ENCODE data around the gene ERBB4.
"Not testable (repeated sequence)": the region's sequence is repeated elsewhere in the genome, so short reads cannot be mapped to it uniquely, and the experiment has no call there.

The ERBB4 gene

DNA sequence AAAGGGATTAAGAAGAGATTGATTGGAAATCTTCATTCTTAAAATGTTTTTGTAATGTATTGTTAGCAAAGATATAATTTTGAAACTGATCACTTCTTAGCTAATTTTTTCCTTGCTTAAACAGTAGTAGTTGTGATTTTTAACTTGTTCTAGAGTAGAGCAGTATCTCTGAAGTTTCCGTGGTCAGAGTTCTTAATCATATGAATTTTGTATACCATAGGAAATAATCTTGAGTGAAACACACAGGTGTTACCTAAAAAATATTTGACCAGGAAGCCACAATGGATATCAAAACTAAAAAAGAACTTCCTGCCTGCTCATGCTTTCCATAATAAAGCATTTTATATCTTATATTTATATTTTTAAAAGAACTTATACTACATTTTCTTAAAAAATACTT lies 907.1 kb downstream of the ERBB4 start:
- DNase-seq, result no peak

DNA sequence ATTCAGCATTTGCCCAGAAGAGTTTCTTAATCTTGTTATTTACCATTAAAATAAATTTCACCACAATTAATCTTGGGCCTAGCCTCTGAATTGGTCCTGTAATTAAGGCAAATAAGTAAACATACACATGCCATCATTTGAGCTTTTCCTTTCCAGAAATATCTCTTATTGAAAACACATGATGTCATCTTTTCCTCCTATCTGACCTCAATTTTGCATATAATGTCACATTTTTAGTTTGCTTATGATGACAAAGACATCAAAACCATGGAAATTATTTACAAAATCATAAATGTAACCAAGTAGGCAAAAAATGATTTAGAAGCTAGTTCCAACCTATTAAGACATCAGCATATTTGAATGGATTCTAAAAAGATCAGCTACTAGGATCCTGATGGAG lies 915.5 kb downstream of the ERBB4 start:
- no peak for DNase-seq

DNA sequence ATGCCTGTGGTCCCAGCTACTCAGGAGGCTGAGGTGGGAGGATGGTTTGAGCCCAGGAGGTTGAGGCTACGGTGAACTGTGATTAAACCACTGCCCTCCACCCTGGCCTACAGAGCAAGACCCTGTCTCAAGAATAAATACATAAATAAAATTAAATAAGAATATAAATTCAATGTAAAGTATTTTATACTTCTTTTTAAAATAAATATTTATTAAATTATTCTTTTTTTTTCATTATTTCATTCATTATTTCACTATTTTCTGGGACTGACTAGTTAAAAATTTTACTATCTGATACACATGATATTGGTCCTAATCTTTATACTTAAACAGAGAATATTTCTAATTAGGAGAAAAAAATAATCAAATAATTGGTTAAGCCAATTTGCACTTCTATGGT lies 917.6 kb downstream of the ERBB4 start:
- DNase-seq, result no peak

DNA sequence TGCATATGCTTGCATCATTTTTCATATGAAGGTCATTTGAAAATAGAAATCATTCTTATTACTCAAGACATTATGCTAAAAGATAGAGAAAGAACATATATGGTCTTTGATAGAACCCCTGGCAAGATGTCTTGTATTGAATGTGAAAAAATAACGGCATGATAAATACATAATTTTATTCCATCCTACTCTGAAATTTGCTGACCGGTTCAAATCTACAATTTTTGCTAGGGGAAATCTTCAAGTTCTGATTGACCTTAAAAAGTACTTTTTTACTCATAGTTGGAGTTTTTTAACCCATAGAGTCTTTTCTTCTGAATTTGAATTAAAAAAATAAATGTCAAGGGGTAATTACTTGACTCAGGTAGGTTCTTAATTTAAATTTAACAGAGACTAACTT lies 920.8 kb downstream of the ERBB4 start:
- DNase-seq, result no peak

DNA sequence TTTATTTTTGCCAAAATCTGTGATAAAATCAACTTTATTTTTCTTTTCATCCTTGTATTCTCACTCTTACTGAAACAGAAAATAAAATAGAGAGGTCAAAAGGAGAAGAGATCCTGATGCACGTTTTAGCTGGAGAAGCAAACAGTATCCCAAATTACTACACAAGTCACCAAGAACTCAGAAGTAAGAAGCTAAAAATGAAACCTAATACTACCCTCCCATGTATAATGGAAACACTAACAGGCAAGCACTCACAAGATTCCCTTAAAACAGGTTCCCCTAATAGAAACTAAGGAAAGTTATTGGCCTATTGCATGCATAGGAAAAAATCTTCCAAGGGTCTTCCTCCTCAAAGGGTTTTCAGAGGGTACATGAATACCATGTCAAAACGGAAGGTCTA lies 927.0 kb downstream of the ERBB4 start:
- DNase-seq, result no peak

DNA sequence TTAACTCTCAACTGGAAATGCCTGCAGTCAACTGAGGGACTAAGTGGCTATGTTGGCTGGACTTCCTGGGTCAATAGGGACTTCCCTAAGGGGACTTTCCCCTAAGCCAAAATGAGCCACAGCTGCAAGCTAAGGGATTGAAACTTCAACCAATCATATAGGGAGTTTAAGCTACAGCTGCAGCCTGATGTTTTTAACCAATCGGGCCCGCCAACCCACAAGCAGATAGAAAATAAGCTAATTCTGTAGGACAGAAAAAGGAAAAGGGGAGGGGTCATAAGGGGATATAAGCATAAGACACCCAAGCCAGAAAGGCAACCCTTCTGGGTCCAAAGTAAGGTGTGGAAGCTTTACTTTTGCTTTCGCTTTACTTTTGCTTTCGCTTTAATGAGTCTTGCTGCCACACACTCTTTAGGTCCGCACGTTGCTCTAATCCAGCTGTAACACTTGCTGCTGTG lies 927.5 kb downstream of the ERBB4 start:
- DNase-seq, result no peak

DNA sequence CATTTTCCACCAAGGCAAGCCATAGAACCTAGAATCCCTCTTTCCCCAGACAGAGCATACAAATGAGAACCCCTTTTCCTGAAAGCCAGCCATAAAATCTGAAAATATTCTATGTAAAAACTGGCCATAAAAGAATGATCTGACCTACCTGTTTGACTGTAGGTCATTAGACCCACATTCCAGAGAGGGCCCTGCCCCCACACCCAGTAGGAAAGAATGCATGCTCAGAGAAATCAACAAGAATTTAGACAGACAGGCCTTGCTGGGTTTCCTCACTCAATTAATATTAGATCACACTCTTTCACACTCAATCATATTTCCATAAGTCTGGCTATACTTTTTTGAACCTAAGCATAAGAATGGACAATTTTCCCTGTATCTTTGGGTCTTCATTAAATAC lies 929.5 kb downstream of the ERBB4 start:
- DNase-seq, result no peak

DNA sequence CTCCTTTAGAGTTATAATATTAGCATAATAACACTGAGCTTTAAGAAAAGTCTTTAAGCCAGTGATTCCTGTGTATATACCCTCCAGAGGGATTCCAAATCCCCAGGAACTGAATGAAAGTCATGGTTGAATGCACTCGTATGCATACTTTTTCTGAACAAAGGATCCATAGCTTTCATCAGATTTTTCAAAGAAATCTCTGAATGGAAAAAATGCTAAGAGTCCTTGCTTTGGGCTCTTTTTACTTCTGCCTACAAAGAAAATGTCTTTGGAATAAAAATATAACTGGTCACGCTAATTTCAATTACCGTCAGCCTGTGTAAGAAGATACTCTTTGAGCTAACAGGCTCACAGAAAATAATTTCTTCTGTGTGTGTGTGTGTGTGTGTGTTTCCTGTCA lies 939.5 kb downstream of the ERBB4 start:
- no peak for DNase-seq

DNA sequence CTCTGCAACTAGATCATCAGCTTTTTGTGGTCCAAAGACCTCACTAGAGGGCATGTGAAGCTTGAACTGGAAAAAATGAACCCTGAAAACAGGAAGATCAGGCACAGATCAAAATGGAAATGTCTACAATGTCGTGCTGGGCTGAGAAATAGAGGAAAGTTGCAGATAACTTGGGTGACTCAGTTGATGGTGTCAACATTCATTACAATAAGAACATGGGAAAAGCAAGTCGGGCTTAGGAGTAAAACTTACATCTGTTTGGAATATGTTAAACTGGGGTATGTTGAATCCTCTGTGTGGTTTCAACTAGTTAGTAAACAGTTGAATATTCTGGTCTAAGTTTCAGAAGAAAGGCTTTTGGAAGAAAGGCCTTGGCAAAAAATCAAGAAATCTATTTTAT lies 940.4 kb downstream of the ERBB4 start:
- DNase-seq, result no peak

DNA sequence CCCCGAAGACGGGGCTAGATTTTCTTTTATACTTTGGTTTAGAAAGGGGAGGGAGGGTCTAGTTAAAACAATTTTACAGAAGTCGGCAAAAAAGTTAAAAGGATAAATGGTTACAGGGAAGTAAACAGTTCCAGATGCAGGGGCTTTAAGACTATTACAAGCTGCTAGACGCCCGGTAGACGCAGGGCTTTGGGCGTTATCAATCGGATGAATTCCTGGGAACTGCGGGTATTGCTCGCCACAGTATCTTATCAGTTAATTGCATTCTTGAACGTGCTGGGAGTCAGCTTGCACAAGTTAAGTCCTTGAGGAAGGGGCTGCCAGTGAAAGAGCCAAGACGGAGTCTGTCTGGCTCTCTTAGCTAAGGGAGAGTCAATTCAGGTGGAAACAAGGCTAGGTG lies 946.6 kb downstream of the ERBB4 start:
- not testable (repeated sequence) for DNase-seq

DNA sequence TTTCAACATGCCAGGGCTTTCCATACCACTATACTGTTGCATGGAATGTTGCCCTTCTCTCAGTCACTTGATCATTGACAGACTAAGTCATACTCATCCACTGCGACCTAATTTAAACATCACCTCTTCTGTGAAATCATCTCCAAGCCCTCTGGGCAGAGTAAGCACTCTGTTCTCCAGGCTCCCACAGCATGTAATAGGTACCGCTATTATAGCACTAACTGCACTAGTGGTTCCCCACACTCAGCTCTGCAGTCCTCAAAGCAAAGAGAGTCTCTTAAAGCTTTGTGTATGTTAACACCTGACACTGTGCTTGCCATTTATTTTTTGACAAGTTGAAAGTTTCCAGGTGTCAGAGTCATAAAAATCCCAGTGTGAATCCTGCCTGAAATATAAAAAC lies 947.2 kb downstream of the ERBB4 start:
- no peak for DNase-seq

DNA sequence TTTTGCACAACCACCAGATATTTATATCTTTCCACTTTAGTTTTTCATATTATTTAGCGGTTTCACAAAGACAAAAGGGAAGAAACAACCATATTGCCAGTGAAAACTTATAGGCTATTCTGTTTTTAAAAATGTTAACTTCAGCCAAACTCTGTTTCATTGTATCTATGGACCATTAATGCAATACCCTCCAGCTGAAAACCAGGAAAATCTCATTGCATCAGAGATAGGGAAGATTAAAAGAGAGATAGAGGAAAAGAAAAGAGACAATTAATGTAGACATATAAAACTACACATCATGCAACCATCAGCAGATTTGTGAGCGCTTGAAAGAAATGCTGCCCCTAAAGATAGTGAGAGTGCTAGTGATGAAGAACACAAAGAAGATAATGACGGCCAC lies 970.2 kb downstream of the ERBB4 start:
- DNase-seq, result no peak

DNA sequence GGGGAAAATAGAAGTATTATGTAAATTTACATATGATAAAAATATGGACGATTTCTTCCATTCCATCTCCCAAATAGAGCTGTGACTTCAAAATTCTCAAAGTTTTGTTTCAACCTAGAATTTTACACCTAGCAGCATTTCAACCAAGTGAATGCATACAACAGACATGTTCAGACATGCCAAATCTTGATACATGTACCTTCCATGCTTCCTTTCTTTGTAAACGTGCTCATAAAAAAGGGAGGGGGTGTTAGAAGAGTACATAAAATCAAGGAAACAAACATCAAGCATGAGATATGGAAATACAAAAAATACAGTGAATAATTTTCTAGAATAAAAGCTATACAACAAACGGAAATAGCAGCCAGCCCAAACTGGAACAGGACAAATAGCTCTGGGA lies 974.2 kb downstream of the ERBB4 start:
- no peak for DNase-seq

DNA sequence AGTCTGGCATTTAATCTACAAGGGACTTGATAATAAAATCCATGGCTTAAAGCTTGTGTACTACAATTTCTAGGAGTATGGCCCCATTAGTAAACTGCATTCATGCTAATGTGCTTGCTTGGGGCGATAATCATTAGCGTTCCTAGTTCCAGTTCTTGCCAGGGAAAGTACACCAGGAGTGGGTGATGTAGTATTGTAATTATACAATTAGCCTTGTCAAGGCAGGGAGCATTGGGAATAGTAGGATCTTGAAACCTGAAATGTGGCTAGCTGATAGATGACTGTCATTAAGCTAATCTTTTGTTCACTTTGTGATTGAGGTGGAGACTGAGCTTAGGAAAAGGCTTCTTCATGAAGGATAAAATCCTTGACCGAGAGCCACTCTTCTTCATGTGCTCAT lies 993.0 kb downstream of the ERBB4 start:
- no peak for DNase-seq

DNA sequence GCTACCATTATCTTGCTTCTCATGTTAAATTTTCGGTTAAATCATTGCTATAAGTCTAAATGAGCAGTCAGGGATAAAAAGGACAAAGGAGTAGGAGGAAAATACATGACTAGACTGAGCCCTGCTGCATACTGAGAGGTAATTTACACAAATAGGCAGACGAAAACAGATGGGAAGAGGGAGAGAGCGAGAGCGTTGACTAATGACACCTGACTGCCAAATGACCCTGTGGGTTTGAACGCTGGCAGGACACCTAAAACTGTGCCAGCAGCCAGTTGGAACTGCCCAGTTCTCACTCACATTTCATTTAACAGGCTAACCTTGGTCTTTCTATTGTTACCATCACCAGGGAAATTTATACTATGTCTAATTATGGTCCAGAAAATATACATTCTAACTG lies 1004.0 kb downstream of the ERBB4 start:
- peak in 5 of 56 donors; percentile 0 to 4 (median 1) for DNase-seq

DNA sequence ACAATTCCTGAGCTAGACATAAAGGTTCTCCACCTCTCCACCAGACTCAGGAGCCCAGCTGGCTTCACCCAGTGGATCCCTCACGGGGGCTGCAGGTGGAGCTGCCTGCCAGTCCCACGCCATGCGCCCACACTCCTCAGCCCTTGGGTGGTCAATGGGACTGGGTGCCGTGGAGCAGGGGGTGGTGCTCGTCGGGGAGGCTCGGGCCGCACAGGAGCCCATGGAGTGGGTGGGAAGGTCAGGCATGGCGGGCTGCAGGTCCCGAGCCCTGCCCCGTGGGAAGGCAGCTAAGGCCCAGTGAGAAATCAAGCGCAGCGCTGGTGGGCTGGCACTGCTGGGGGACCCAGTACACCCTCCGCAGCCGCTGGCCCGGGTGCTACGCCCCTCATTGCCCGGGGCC lies 1014.4 kb downstream of the ERBB4 start:
- DNase-seq, result not testable (repeated sequence)

DNA sequence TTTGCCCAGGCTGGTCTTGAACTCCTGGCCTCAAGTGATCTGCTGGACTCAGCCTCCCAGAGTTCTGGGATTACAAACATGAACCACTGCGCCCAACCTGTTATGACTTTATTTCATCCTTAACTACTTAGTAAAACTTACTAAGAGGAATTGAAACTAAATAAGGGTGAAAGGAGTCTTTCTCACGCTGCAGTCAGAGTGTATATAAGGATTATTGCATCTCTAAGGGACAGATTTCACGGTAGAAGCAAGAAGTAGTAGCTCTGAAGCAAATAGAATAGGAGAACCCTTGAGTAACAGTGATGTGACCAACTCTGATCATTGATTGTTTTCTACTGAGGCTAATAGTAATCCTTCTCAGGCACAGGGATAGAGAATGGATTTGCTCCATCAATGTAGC lies 1022.1 kb downstream of the ERBB4 start:
- DNase-seq, result no peak

DNA sequence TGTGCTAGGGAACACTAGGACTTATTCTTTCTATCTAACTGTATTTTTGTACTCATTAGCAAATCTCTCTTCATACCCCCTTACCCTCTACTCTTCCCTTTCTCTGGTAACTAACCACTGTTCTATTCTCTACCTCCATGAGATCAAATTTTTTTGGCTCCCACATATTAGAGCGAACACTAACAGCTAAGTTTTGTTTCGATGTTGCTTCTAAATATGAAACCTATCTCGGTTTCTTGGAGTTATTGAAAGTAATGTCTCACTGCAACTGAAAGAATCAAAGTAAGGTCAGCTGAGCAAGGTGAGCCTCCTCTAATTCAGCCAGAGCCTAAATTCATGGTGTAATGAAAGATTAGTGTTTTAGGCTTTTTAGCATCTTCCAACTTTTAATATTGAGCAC lies 1024.6 kb downstream of the ERBB4 start:
- no peak for DNase-seq

DNA sequence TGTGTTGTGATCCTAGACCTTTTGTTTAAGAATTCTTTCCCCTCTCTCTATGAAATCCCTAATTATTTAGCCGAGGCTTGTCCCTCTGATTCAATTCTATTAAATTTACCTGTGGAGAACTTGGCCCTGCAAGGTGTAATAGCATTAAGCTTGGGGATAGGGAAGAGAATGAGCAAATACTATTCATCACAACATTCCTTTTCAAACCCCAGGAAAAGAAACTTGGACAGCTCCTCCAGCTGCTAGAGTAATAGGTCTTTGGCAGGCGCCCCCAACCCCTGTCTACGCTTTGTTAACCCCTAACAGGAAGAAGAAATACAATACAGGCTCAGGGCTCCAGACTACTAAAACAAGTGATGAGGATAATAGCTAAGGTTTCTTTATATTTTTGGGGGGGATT lies 1025.2 kb downstream of the ERBB4 start:
- DNase-seq, result no peak

DNA sequence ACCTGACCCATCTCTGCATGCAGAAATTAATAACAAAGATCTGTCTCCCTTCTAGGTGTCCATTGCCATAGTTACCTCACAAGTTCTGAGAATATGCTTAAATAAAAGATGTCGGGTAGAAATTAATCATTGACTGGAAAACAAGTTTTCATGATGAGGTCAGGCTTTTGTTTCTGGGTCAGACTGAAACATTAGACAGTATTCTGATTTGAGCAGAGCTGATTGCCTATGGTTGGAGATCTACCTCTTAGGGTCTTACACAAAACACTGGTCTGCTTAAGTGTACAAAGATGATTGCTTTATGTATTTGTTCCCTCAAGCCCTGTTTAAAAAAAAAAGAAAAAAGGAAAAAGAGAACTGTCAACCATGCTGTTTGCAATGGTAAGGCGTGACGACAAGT lies 1025.8 kb downstream of the ERBB4 start:
- DNase-seq, result no peak

DNA sequence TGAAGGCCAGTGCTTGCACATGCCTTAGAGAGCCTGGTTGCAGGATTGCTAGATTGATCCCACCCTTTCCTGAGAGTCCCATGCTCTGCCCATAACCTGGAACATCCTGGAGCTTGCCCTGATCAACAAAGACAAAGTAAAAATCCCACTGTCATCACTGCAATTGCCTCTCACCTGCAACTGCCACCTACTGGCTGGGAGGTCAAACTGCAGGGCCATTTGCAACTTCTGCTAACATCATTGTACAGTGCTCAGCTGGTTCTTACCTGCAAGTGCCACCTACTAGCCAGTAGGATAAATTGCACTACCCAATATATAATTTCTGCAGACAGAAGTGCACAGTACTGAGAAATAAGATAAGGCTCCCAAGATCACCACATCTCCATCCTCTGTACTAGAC lies 1034.7 kb downstream of the ERBB4 start:
- DNase-seq, result no peak

DNA sequence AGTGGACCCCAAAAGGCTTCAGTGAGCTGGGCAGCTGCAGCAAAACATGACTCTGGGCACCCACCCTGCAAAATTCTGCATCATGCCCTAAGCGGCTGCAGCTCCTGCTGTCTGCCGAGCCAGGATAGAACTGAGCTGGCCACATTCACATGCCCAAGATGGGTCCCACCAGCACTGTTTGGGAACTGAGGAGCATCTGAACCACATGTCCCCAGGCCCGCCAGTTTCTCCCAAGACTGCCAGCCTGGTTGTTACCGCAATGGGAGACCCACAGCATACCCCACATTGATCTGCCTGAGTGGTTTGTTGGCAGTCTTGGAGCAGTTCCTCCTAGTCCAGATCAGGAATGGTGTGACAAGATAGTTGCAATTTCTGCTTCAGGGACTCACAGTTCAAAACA lies 1035.4 kb downstream of the ERBB4 start:
- no peak for DNase-seq

DNA sequence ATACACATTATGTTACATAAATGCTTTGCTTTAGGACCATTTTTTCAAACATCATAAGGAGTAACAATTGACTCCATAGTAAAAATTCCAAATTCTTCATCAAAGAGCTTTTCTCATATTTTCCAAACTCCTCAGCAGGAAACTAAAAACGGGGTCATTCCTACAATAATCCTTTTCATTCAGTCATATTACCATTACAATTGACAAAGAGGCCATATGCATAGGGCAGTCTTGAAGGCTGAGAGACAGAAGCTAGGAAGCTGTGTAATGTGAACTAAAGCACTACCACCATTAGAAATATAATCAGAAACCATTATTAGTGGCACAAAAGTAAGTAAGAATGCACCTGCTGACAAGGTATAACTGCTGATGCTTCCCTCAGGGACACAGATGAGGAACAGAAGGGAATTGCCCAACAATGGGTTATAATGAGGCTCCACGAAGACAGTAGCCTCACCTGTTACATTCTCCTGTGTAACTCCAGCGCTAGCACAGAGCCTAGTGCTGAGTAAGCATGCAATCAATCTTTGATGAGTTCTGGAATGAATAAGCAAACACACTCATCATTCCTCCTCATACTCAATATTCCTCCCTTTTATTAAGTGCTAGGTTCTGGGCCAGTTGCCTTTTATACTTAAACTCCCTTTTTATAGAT lies 1039.9 kb downstream of the ERBB4 start:
- no peak for DNase-seq

DNA sequence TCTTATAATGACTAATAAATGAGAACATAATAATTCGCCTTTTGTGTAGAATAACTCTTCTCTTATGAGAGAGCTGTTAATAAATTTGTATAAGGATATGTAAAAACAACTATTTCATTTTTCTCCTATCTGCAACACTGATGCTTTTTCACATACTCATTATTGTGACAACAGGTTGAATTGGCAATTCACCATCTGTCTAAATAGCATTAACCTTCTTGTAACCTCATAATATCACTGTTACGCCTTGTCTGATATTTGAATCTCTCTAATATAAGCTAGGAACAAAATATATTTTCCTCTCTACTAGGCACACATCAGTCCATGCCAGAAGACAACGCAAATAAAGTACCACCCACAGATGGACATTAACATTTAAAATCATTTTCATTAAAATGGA lies 1043.3 kb downstream of the ERBB4 start:
- no peak for DNase-seq
